ENCODE results near the gene DVL2.
A peak's percentile ranks its signal among the peaks of the same experiment; 100 is the strongest.
"Not testable (repeated sequence)": the region's sequence is repeated elsewhere in the genome, so short reads cannot be mapped to it uniquely, and the experiment has no call there.

DVL2 gene

DNA sequence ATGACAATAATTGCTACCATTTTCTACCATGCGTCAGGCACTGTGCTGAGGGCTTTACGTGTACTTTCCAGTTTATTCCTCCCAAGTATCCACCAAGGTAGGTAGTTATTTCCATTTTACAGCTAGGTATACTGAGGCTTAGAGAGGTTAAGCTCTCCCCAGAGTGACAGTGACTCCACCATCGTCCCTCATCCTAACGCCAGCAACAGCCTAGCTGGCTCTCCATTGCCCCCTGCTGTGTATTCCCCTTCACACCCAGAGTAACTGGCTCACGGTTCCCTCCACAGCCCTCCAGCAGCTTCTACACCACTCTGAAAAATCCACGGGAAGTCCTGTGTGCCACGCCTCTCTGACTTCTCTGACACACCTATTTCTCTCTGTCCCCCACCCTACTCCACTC lies 48.1 kb downstream of the DVL2 start:
- no peaks in the 10 kb centered on the region for H3K9me3 ChIP-seq (ENCODE audit: insufficient read depth, low read depth, low read length)
- H3K9ac ChIP-seq (ENCODE audit: low read depth, low read length), result no peak overlapping the region
- 76% methylated on average over 7 of the region's 7 CpGs for WGBS
- no peaks in the 10 kb centered on the region for H3K4me1 ChIP-seq (ENCODE audit: insufficient read depth, low read length)
- no peaks in the 10 kb centered on the region for H3K27me3 ChIP-seq (ENCODE audit: insufficient read depth, low read length)
- peaks cover 19% of the 10 kb centered on the region for H3K36me3 ChIP-seq (ENCODE audit: insufficient read depth, low read length)
- H3K4me3 ChIP-seq (ENCODE audit: low read length), result no peak overlapping the region
- no peak overlapping the region for H3K27ac ChIP-seq (ENCODE audit: low read depth, low read length)

DNA sequence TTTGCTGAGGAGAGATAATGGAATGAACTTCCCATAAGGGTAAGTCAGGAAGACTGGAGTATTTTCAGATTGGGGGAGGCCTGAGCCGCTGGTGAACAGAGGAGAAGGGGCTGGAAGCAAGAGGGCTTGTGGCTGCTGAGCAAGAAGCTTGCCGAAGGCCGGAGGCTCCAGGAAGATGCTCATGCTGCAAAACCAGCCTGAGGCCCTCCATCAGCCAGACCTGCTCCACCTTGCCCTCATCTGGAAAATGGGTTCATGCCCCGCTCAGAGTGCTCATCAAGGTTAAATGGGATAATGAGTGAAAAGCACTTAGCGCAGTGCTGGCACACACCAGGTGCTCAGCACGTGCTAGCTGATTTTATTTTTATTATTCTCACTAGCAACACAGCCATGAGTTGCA lies 49.7 kb downstream of the DVL2 start:
- 82% methylated on average over 6 of the region's 6 CpGs for WGBS
- H3K4me1 ChIP-seq (ENCODE audit: insufficient read depth, low read length), result no peaks in the 10 kb centered on the region
- no peak overlapping the region for H3K4me3 ChIP-seq (ENCODE audit: low read length)
- no peak overlapping the region for H3K9ac ChIP-seq (ENCODE audit: low read depth, low read length)
- no peak overlapping the region for H3K27ac ChIP-seq (ENCODE audit: low read depth, low read length)
- H3K27me3 ChIP-seq (ENCODE audit: insufficient read depth, low read length), result no peaks in the 10 kb centered on the region
- peaks cover 10% of the 10 kb centered on the region; the same call in 1 of the 2 replicates for H3K36me3 ChIP-seq (ENCODE audit: insufficient read depth, low read length)
- no peaks in the 10 kb centered on the region for H3K9me3 ChIP-seq (ENCODE audit: insufficient read depth, low read depth, low read length)

DNA sequence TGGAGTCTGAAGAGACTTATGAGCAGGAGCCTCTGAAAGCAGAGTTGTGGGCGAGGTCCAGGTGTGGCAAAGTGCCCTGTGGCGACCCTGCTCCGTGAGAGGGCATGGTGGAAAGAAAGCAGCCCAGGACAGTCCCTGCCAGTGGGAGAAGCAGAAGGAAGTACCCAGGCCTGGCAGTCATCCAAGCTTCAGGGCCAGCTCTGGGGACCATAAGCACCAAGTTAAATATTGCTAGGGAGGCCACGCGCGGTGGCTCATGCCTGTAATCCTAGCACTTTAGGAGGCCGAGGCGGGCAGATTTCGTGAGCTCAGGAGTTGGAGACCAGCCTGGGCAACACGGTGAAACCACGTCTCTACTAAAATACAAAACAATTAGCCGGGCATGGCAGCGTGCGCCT lies 50.2 kb downstream of the DVL2 start:
- WGBS, result 94% methylated on average over 14 of the region's 14 CpGs
- H3K4me1 ChIP-seq (ENCODE audit: insufficient read depth, low read length), result no peaks in the 10 kb centered on the region
- H3K27ac ChIP-seq (ENCODE audit: low read depth, low read length), result no peak overlapping the region
- no peaks in the 10 kb centered on the region for H3K9me3 ChIP-seq (ENCODE audit: insufficient read depth, low read depth, low read length)
- H3K36me3 ChIP-seq (ENCODE audit: insufficient read depth, low read length), result peaks cover 6% of the 10 kb centered on the region; the same call in 1 of the 2 replicates
- no peaks in the 10 kb centered on the region for H3K27me3 ChIP-seq (ENCODE audit: insufficient read depth, low read length)
- H3K9ac ChIP-seq (ENCODE audit: low read depth, low read length), result no peak overlapping the region
- H3K4me3 ChIP-seq (ENCODE audit: low read length), result no peak overlapping the region

DNA sequence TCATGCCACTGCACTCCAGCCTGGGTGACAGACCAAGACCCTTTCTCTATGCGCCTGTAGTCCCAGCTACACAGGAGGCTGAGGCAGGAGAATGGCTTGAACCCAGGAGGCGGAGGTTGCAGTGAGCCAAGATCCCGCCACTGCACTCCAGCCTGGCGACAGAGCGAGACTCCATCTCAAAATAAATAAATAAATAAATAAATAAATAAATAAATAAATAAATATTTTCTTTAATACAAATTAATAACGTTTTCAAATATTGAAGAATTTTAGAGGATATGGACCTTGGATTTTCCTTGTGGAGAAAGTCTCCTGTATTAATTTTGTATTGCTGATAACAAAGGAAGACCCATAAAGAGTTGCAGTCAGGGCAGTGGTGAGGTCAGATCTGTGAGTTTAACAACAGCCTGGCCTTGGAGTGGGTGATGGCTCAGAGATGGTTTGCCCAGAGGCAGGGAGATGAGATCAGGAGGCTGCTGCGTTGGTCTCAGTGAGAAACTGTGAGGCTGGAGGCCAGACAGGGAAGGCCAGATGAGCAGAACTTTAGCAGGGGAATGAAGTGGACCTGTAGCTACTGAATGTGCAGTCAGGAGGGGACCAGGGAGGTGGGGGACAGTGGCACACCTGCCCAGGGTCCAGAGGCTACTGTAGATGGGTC lies 50.8 kb downstream of the DVL2 start:
- no peak overlapping the region for H3K9ac ChIP-seq (ENCODE audit: low read depth, low read length)
- no peaks in the 10 kb centered on the region for H3K9me3 ChIP-seq (ENCODE audit: insufficient read depth, low read depth, low read length)
- peaks cover 6% of the 10 kb centered on the region; the same call in 1 of the 2 replicates for H3K36me3 ChIP-seq (ENCODE audit: insufficient read depth, low read length)
- H3K4me1 ChIP-seq (ENCODE audit: insufficient read depth, low read length), result no peaks in the 10 kb centered on the region
- 91% methylated on average over 4 of the region's 7 CpGs for WGBS
- H3K27ac ChIP-seq (ENCODE audit: low read depth, low read length), result no peak overlapping the region
- no peaks in the 10 kb centered on the region for H3K27me3 ChIP-seq (ENCODE audit: insufficient read depth, low read length)
- H3K4me3 ChIP-seq (ENCODE audit: low read length), result no peak overlapping the region

DNA sequence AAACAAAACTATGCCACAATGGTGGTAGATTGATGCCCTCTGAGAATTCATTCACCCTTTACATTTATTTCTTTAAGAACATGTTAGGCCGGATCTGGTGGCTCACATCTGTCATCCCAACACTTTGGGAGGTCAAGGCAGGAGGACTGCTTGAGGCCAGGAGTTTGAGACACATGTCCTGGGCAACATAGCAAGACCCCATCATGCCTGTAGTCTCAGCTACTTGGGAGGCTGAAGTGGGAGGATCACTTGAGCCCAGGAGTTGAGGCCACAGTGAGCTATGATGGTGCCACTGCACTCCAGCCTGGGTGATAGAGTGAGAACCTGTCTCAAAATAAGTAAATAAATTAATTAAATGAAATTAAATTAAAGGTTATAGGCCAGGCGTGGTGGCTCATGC lies 52.2 kb downstream of the DVL2 start:
- not testable (repeated sequence) for H3K4me1 ChIP-seq (ENCODE audit: insufficient read depth, low read length); H3K4me3 ChIP-seq (ENCODE audit: low read length); H3K36me3 ChIP-seq (ENCODE audit: insufficient read depth, low read length); H3K27me3 ChIP-seq (ENCODE audit: insufficient read depth, low read length); H3K27ac ChIP-seq (ENCODE audit: low read depth, low read length); H3K9me3 ChIP-seq (ENCODE audit: insufficient read depth, low read depth, low read length); H3K9ac ChIP-seq (ENCODE audit: low read depth, low read length)
- WGBS, result 93% methylated on average over 2 of the region's 2 CpGs

DNA sequence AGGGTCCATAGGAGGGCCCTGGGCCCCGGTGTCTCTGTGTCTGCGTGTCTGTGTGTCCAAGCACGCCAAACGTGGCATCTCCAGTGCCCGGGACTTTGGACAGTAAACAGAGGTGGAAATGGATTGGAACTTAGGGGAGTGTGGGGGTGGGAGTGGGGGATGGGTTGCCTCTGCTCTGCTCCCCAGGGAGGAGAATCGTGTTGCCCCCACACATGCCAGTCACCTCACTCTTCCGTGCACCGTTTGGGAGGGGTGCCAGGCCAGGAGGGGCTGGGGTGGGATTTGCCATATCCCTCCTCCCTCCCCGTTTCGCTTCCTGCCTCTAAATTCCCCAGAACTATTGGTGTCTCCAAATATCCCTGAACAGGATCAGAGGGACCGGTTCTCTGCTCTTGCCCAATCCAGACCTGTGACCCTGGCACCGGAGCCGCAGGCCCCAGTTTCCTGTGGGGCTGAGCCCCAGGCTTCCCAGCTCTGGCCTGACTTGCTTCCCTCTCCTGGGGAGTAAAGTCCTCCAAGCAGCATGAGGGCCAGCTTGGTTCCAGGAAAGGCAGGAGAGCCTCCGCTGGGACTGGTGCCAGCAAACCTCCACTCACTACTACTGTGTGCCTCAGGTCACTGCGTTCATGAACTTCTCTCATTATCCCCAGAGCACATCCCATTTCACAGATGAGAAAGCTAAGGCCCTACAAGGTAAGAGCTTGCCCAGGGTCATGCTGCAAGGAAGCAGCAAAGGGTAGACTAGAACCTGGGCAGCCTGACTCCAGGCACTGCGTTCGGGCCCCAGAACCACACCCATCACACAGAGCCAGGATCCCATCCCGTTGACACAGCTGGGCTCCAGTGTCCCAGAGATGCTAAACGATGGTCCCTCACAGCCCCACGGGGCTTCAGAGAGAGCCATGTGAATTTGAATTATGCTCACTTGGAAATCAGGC lies 54.7 kb downstream of the DVL2 start, which contains the start of gene ASGR1:
TSS of gene ASGR1 (minus strand) at position 54 of the 938 bp plus-strand sequence. CDS start 807 bp downstream, outside the sequence.
- Histone ChIP-seq H3K9me3 (ENCODE audit: insufficient read depth, low read depth, low read length) (no peaks in the 10 kb centered on the region), H3K4me3 (ENCODE audit: low read length) (peak within 1 kb of the TSS; percentile 70), H3K27ac (ENCODE audit: low read depth, low read length) (no peak within 1 kb of the TSS), H3K4me1 (ENCODE audit: insufficient read depth, low read length) (0 out of 2 replicates have a peak, but pooled peaks cover 4% of the 10 kb centered on the region), H3K9ac (ENCODE audit: low read depth, low read length) (no peak within 1 kb of the TSS), H3K36me3 (ENCODE audit: insufficient read depth, low read length) (no peaks in the 10 kb centered on the region), H3K27me3 (ENCODE audit: insufficient read depth, low read length) (peaks cover 24% of the 10 kb centered on the region)
- 81% methylated on average over 20 of the region's 20 CpGs for WGBS

DNA sequence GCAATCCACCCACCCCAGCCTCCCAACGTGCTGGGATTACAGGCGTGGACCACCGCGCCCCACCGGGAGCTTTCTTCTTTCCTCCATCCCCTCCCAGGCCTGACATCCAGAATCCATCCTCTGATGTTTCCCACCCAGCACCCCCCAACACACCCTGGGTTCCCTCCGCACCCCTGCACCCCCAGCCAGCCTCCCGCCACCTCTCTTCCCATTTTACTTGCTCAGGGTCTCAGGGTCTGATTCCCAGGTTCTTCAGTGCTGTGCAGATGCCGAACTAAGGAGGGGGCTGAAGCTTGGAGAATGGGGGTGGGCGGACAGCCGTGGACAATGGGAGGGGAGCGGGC lies 55.4 kb downstream of the DVL2 start:
- Histone ChIP-seq H3K4me1 (ENCODE audit: insufficient read depth, low read length) (0 out of 2 replicates have a peak, but pooled peaks cover 4% of the 10 kb centered on the region), H3K27me3 (ENCODE audit: insufficient read depth, low read length) (peaks cover 28% of the 10 kb centered on the region), H3K9ac (ENCODE audit: low read depth, low read length) (no peak overlapping the region), H3K36me3 (ENCODE audit: insufficient read depth, low read length) (no peaks in the 10 kb centered on the region), H3K27ac (ENCODE audit: low read depth, low read length) (no peak overlapping the region), H3K9me3 (ENCODE audit: insufficient read depth, low read depth, low read length) (no peaks in the 10 kb centered on the region), H3K4me3 (ENCODE audit: low read length) (no peak overlapping the region)
- WGBS, result 91% methylated on average over 11 of the region's 11 CpGs

DNA sequence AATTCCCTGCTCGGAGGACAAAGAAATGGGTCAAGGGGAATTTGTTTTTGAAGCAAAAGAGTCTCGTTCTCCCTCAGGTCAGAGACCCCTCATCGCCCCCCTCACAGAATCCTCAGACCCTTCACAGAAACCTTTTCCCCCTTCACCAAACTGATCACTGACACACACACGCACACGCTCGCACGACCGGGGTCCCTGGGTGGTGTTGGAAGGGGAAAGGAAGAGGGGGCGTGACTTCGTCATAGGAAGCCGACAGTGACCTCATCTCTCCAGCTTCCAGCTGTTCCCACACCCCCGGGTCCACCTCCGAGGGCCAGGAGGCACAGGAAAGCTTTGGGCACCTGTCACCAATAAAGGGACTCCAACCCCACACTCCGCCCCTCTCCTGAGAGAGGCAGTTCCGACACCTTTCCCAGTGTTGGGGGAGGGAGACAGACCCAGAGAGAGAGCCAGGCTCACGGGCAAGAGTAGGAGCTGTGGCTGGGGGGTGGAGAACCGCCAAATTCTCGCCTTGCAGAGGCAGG lies 56.3 kb downstream of the DVL2 start:
- H3K4me1 ChIP-seq (ENCODE audit: insufficient read depth, low read length), result 0 out of 2 replicates have a peak, but pooled peaks cover 4% of the 10 kb centered on the region
- WGBS, result 8% methylated on average over 8 of the region's 18 CpGs
- H3K36me3 ChIP-seq (ENCODE audit: insufficient read depth, low read length), result no peaks in the 10 kb centered on the region
- peaks cover 36% of the 10 kb centered on the region for H3K27me3 ChIP-seq (ENCODE audit: insufficient read depth, low read length)
- H3K4me3 ChIP-seq (ENCODE audit: low read length), result peak overlapping the region; percentile 70
- no peak overlapping the region for H3K27ac ChIP-seq (ENCODE audit: low read depth, low read length)
- H3K9me3 ChIP-seq (ENCODE audit: insufficient read depth, low read depth, low read length), result no peaks in the 10 kb centered on the region
- H3K9ac ChIP-seq (ENCODE audit: low read depth, low read length), result peak overlapping the region; percentile 45

DNA sequence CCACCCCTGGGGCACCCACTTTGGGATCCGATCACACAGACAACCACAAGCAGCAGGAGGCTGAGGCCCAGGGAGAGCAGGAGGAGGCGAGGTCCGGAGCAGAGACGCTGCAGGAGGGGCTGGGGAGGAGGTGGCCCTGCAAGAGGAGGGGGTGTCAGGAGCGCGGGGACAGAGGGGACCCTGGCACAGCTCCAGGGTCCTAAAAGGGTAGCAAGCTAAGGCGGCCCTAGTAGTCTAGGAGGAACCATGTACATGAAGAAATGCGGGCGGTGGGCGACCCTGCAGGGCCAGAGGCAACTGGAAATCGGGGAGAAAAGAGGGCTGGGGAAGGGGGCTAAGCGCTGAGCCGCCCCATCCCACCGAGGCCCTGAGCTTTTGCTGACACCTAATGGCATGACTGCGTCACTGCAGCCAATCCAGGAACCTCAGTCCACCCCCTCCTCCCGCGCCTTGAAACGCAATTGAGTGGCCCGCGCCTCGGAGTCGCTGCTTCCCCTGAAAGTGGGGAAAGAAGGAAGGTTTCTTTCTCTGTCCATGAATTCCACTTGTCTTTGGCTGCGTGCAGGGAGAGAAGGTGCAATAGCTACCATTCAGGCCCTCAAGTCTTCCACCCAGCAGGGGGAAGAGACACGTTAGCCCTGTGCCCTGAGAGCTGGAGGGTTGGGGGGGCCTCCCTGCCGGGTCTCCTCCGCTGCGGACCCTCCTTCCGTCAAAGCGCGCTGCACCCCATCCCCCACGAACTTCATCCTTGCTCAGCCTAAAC lies 56.9 kb downstream of the DVL2 start:
- WGBS, result 1% methylated on average over 23 of the region's 31 CpGs
- peak overlapping the region; percentile 70 for H3K4me3 ChIP-seq (ENCODE audit: low read length)
- peaks cover 36% of the 10 kb centered on the region for H3K27me3 ChIP-seq (ENCODE audit: insufficient read depth, low read length)
- 0 out of 2 replicates have a peak, but pooled peaks cover 4% of the 10 kb centered on the region for H3K4me1 ChIP-seq (ENCODE audit: insufficient read depth, low read length)
- H3K9ac ChIP-seq (ENCODE audit: low read depth, low read length), result peak overlapping the region; percentile 45
- no peaks in the 10 kb centered on the region for H3K36me3 ChIP-seq (ENCODE audit: insufficient read depth, low read length)
- no peak overlapping the region for H3K27ac ChIP-seq (ENCODE audit: low read depth, low read length)
- no peaks in the 10 kb centered on the region for H3K9me3 ChIP-seq (ENCODE audit: insufficient read depth, low read depth, low read length)

DNA sequence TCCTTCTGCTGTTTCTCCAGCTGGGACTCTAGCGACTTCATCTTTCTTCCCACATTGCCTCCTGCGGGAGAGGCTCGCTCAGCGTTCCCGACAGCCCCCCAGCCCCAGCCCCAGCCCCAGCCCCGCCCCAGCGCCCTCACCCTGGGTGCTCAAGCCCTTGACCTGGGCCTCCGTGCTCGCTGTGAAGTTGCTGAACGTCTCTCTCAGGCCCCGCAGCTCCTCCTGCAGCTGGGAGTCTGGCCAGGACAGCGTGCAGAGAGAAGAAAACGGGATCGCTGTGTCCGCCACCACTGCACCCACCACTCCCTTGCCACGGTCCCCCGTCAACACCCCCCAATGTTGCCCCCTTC lies 57.5 kb downstream of the DVL2 start:
- 4% methylated on average over 17 of the region's 17 CpGs for WGBS
- Histone ChIP-seq H3K9ac (ENCODE audit: low read depth, low read length) (no peak overlapping the region), H3K4me1 (ENCODE audit: insufficient read depth, low read length) (0 out of 2 replicates have a peak, but pooled peaks cover 4% of the 10 kb centered on the region), H3K27ac (ENCODE audit: low read depth, low read length) (no peak overlapping the region), H3K36me3 (ENCODE audit: insufficient read depth, low read length) (no peaks in the 10 kb centered on the region), H3K27me3 (ENCODE audit: insufficient read depth, low read length) (peaks cover 36% of the 10 kb centered on the region), H3K4me3 (ENCODE audit: low read length) (peak overlapping the region; percentile 70), H3K9me3 (ENCODE audit: insufficient read depth, low read depth, low read length) (no peaks in the 10 kb centered on the region)
